ENCODE measurements around the gene MED26. TPM values are rescaled to one million over a fixed set of nuclear protein-coding genes. Genes with fewer than 3 reads are reported as not detected.

The MED26 gene
- total RNA-seq, 1 donor from 2014 or later = 15.0 TPM

GRCh38 chr19:16599655-16600346, 28.2 kb downstream of the MED26 start:
- no peak overlapping the region for H3K4me3 Mint-ChIP-seq (ENCODE audit: unreplicated experiment)
- peaks cover 100% of the 10 kb centered on the region for H3K79me2 ChIP-seq (ENCODE audit: insufficient read depth, low read length)
- H3K9me3 Mint-ChIP-seq (ENCODE audit: unreplicated experiment) = no peaks in the 10 kb centered on the region
- TF ChIP-seq EZH2 (IDR thresholded peaks at IDR 0.05; ENCODE audit: insufficient read depth, low read length) (no peak), CTCF (IDR thresholded peaks at IDR 0.05; ENCODE audit: insufficient read depth, low read depth, low read length) (no peak)
- no peaks in the 10 kb centered on the region for H3K9me3 ChIP-seq (ENCODE audit: insufficient read depth, low read depth, low read length)
- no peak overlapping the region for H3K4me3 ChIP-seq (ENCODE audit: insufficient read depth, low read depth, low read length)
- DNase-seq (ENCODE audit: low read depth) (no peak), FAIRE-seq (no peak)
- peaks cover 100% of the 10 kb centered on the region for H4K20me1 ChIP-seq (ENCODE audit: insufficient read depth, low read length)
- H3K36me3 ChIP-seq (ENCODE audit: insufficient read depth, low read length) = no peaks in the 10 kb centered on the region
- H3K9ac ChIP-seq (ENCODE audit: low read length) = no peak overlapping the region
- no peaks in the 10 kb centered on the region for H3K4me1 ChIP-seq (ENCODE audit: insufficient read depth, low read length)
- no peak overlapping the region for H3K27ac ChIP-seq (ENCODE audit: low read depth, low read length)
- no peak overlapping the region for H2AFZ ChIP-seq (ENCODE audit: low read depth, low read length)
- H3K27me3 ChIP-seq (ENCODE audit: insufficient read depth, low read length) = no peaks in the 10 kb centered on the region
- H3K4me1 Mint-ChIP-seq (ENCODE audit: low read depth, unreplicated experiment) = peaks cover 17% of the 10 kb centered on the region
- no peaks in the 10 kb centered on the region for H3K27me3 Mint-ChIP-seq (ENCODE audit: low read depth, unreplicated experiment)
- H3K36me3 Mint-ChIP-seq (ENCODE audit: low read depth, unreplicated experiment) = peaks cover 16% of the 10 kb centered on the region
- H3K4me2 ChIP-seq (ENCODE audit: low read length) = no peak overlapping the region
- H3K27ac Mint-ChIP-seq (ENCODE audit: unreplicated experiment) = no peak overlapping the region

GRCh38 chr19:16598848-16599247, 29.2 kb downstream of the MED26 start:
- Histone ChIP-seq H3K79me2 (ENCODE audit: insufficient read depth, low read length) (peaks cover 100% of the 10 kb centered on the region), H3K4me2 (ENCODE audit: low read length) (no peak overlapping the region), H4K20me1 (ENCODE audit: insufficient read depth, low read length) (peaks cover 100% of the 10 kb centered on the region), H3K27me3 (ENCODE audit: insufficient read depth, low read length) (no peaks in the 10 kb centered on the region), H3K9ac (ENCODE audit: low read length) (no peak overlapping the region), H3K4me1 (ENCODE audit: insufficient read depth, low read length) (no peaks in the 10 kb centered on the region), H2AFZ (ENCODE audit: low read depth, low read length) (no peak overlapping the region), H3K4me3 (ENCODE audit: insufficient read depth, low read depth, low read length) (no peak overlapping the region), H3K36me3 (ENCODE audit: insufficient read depth, low read length) (no peaks in the 10 kb centered on the region), H3K27ac (ENCODE audit: low read depth, low read length) (no peak overlapping the region), H3K9me3 (ENCODE audit: insufficient read depth, low read depth, low read length) (no peaks in the 10 kb centered on the region)
- DNase-seq (ENCODE audit: low read depth) (no peak), FAIRE-seq (no peak)
- Mint-ChIP-seq H3K4me3 (ENCODE audit: unreplicated experiment) (no peak overlapping the region), H3K27ac (ENCODE audit: unreplicated experiment) (no peak overlapping the region), H3K36me3 (ENCODE audit: low read depth, unreplicated experiment) (peaks cover 16% of the 10 kb centered on the region), H3K9me3 (ENCODE audit: unreplicated experiment) (no peaks in the 10 kb centered on the region), H3K4me1 (ENCODE audit: low read depth, unreplicated experiment) (peaks cover 18% of the 10 kb centered on the region), H3K27me3 (ENCODE audit: low read depth, unreplicated experiment) (no peaks in the 10 kb centered on the region)
- TF ChIP-seq CTCF (IDR thresholded peaks at IDR 0.05; ENCODE audit: insufficient read depth, low read depth, low read length) (no peak), EZH2 (IDR thresholded peaks at IDR 0.05; ENCODE audit: insufficient read depth, low read length) (no peak)

- H3K9me3 ChIP-seq (ENCODE audit: insufficient read depth, low read depth, low read length) = no peaks in the 10 kb centered on the region
- peaks cover 35% of the 10 kb centered on the region for H3K4me1 Mint-ChIP-seq (ENCODE audit: low read depth, unreplicated experiment)
- no peaks in the 10 kb centered on the region for H3K36me3 ChIP-seq (ENCODE audit: insufficient read depth, low read length)
- TF ChIP-seq EZH2 (IDR thresholded peaks at IDR 0.05; ENCODE audit: insufficient read depth, low read length) (no peak), CTCF (IDR thresholded peaks at IDR 0.05; ENCODE audit: insufficient read depth, low read depth, low read length) (no peak)
- peaks cover 100% of the 10 kb centered on the region for H4K20me1 ChIP-seq (ENCODE audit: insufficient read depth, low read length)
- no peak overlapping the region for H2AFZ ChIP-seq (ENCODE audit: low read depth, low read length)
- H3K4me2 ChIP-seq (ENCODE audit: low read length) = no peak overlapping the region
- H3K79me2 ChIP-seq (ENCODE audit: insufficient read depth, low read length) = peaks cover 100% of the 10 kb centered on the region
- H3K27me3 Mint-ChIP-seq (ENCODE audit: low read depth, unreplicated experiment) = no peaks in the 10 kb centered on the region
- no peak overlapping the region for H3K9ac ChIP-seq (ENCODE audit: low read length)
- no peaks in the 10 kb centered on the region for H3K27me3 ChIP-seq (ENCODE audit: insufficient read depth, low read length)
- no peak overlapping the region for H3K4me3 ChIP-seq (ENCODE audit: insufficient read depth, low read depth, low read length)
- H3K27ac ChIP-seq (ENCODE audit: low read depth, low read length) = no peak overlapping the region
- peaks cover 13% of the 10 kb centered on the region for H3K36me3 Mint-ChIP-seq (ENCODE audit: low read depth, unreplicated experiment)
- H3K9me3 Mint-ChIP-seq (ENCODE audit: unreplicated experiment) = no peaks in the 10 kb centered on the region
- no peak overlapping the region for H3K27ac Mint-ChIP-seq (ENCODE audit: unreplicated experiment)
- FAIRE-seq (no peak), DNase-seq (ENCODE audit: low read depth) (no peak)
- peaks cover 7% of the 10 kb centered on the region for H3K4me1 ChIP-seq (ENCODE audit: insufficient read depth, low read length)
- H3K4me3 Mint-ChIP-seq (ENCODE audit: unreplicated experiment) = no peak overlapping the region
Observed at GRCh38 chr19:16596399-16596798, 31.6 kb downstream of the MED26 start.
